ENCODE results near the gene UTP14C. TPM values are rescaled to one million over a fixed set of nuclear protein-coding genes. Genes with fewer than 3 reads are reported as not detected.

UTP14C gene
- total and polyA plus RNA-seq, 2 donors (not counting 3 experiments of a cell fraction or from before 2014, with no cell fraction given), result 4.1 to 10.9 TPM

DNA sequence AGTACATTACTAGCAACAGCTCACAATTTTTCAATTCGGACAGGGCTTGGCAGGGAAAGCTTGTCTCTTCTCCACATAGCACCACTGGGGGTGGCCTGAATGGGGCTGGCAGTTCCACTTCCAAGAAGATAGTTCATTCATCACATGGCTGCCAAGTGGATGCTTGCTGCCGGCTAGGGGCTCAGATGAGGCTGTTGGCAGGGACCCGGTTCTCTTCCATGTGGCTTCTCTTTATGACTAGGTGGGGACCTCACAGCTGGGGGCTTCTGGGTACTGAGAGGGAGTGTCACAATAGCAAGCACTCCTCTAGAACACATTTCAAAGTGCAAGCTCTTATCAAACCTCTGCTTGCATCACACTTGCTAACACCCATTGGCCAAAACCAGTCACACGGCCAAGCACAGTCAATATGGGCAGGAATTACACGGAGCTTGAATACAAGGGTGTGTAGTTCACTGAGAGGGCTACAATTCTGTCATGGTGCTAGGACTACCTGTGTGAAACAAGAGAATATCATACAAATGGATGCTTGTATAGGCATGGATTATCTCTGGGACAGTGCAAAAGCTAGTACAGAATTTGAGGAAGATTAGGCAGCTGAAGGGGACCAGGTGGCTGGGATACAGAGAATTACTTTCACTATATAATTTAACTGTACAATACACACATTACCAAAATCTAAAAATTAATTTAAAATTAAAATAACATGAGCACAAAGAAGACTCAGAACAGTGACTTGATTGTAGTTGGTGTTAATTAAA, 45.5 kb upstream of the UTP14C start:
- FAIRE-seq, result no peak
- CTCF ChIA-PET, result no interaction called here

More for the DNA sequence above, 45.5 kb upstream of the UTP14C start:
- Histone ChIP-seq H3K27ac (ENCODE audit: insufficient read depth, low read depth, low read length) (no peak overlapping the region), H2AFZ (ENCODE audit: low read depth, low read length) (no peak overlapping the region), H3K9me3 (replicated peaks; ENCODE audit: control insufficient read depth, insufficient read depth, low read length) (no peaks in the 10 kb centered on the region), H4K20me1 (replicated peaks; ENCODE audit: control insufficient read depth, extremely low read depth, insufficient read depth, low read length) (no peaks in the 10 kb centered on the region), H3K36me3 (ENCODE audit: control insufficient read depth in 2 of 2, extremely low read depth in 1 of 2, insufficient read depth in 2 of 2, low read length in 2 of 2) (no peaks in the 10 kb centered on the region), H3K4me3 (replicated peaks in 1 of 3; ENCODE audit: insufficient read depth in 1 of 3, low read depth in 1 of 3, low read length in 3 of 3) (no peak overlapping the region), H3K79me2 (ENCODE audit: control insufficient read depth, insufficient read depth, low read length) (no peaks in the 10 kb centered on the region), H3K4me2 (ENCODE audit: insufficient read depth, low read length) (no peak overlapping the region), H3K9ac (replicated peaks; ENCODE audit: extremely low read depth, insufficient read depth, low read length) (no peak overlapping the region), H3K27me3 (ENCODE audit: control insufficient read depth in 2 of 2, insufficient read depth in 2 of 2, low read length in 2 of 2) (no peaks in the 10 kb centered on the region), H3K9me1 (replicated peaks; ENCODE audit: control insufficient read depth, extremely low read depth, insufficient read depth, low read length) (no peaks in the 10 kb centered on the region), H3K4me1 (ENCODE audit: control insufficient read depth, extremely low read depth, insufficient read depth, low read length) (no peaks in the 10 kb centered on the region)
- dilution Hi-C loops (cut with MboI; ENCODE audit: extremely low pct_ligation_motif_present, low sequenced_read_pairs), result no loop called here
- TF ChIP-seq MYC (IDR thresholded peaks at IDR 0.05; ENCODE audit: low read depth, low read length) (no peak), JUN (IDR thresholded peaks at IDR 0.05; ENCODE audit: borderline replicate concordance, insufficient read depth, insufficient read length, low read depth) (no peak), FOS (IDR thresholded peaks at IDR 0.05; ENCODE audit: borderline replicate concordance, insufficient read depth, low read length) (no peak), POLR2AphosphoS5 (IDR thresholded peaks at IDR 0.05; ENCODE audit: insufficient read depth, low read depth, low read length) (no peak), GATA2 (IDR thresholded peaks at IDR 0.05; ENCODE audit: insufficient read depth, insufficient read length, low read depth, low read length) (no peak)
- TF ChIP-seq, protein P1, sequence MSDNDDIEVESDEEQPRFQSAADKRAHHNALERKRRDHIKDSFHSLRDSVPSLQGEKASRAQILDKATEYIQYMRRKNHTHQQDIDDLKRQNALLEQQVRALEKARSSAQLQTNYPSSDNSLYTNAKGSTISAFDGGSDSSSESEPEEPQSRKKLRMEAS (IDR thresholded peaks at IDR 0.05; ENCODE audit: insufficient read depth, insufficient read length), result no peak
- TF ChIP-seq, protein P2, sequence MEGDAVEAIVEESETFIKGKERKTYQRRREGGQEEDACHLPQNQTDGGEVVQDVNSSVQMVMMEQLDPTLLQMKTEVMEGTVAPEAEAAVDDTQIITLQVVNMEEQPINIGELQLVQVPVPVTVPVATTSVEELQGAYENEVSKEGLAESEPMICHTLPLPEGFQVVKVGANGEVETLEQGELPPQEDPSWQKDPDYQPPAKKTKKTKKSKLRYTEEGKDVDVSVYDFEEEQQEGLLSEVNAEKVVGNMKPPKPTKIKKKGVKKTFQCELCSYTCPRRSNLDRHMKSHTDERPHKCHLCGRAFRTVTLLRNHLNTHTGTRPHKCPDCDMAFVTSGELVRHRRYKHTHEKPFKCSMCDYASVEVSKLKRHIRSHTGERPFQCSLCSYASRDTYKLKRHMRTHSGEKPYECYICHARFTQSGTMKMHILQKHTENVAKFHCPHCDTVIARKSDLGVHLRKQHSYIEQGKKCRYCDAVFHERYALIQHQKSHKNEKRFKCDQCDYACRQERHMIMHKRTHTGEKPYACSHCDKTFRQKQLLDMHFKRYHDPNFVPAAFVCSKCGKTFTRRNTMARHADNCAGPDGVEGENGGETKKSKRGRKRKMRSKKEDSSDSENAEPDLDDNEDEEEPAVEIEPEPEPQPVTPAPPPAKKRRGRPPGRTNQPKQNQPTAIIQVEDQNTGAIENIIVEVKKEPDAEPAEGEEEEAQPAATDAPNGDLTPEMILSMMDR (IDR thresholded peaks at IDR 0.05; ENCODE audit: extremely low read depth in 1 of 2, insufficient read depth in 1 of 2, low read depth in 1 of 2, low read length in 2 of 2), result no peak
- BruUV-seq (replicated peaks), result no TSS peak
- intact Hi-C loops (cut with micrococcal nuclease), result no loop called here
- DNase-seq (ENCODE audit: low read depth, low spot score), result no peak
- POLR2A ChIA-PET, result no interaction called here

All from endothelial cell of umbilical vein (primary cell).